IPS DF 4.7 (cell line): ENCODE measurements around the gene PGPEP1.
"Not testable (repeated sequence)": the region's sequence is repeated elsewhere in the genome, so short reads cannot be mapped to it uniquely, and the experiment has no call there.

Experiments used
- DNase-seq: peaks from one replicate; pipeline ENCODE4 v3.0.0-alpha.2; 2013; ENCODE audit warnings: low spot score; ENCODE audit errors: extremely low read depth

The PGPEP1 gene

GRCh38 chr19:18363787-18364186 is 23.4 kb downstream of the PGPEP1 start:
- DNase-seq, result no peak

GRCh38 chr19:18364277-18364825 is 24.0 kb downstream of the PGPEP1 start:
- DNase-seq, result not testable (repeated sequence)

DNA sequence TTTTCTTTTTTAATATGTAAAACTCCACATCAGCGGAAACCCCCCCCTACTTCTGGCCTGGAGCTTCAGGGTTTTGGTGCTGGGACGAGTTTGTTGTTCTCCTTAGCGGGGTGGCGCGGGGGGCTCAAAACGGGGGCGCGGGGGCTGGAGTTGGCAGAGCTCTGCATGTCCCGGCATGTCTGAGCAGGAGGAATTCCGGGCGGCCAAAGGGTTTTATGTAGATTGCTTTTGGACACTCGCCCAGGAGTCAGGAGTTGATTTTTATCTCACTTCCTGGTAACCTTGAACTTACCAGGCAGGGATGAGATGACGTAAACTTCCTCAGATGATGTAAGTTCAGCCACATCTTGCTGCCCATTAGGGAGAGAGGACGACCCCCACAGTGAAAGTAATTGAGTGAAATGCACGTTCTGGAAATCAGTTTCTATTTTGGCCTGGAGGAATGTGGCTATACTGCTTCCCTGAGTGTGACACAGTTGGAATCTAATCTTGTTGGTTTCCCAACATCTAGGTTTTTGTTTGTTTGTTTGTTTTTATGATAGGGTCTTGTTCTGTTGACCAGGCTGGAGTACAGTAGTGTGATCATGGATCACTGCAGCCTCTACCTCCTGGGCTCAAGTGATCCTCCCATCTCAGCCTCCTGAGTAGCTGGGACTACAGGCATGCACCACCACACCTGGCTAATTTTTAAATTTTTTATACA is 24.6 kb downstream of the PGPEP1 start:
- no peak for DNase-seq

DNA sequence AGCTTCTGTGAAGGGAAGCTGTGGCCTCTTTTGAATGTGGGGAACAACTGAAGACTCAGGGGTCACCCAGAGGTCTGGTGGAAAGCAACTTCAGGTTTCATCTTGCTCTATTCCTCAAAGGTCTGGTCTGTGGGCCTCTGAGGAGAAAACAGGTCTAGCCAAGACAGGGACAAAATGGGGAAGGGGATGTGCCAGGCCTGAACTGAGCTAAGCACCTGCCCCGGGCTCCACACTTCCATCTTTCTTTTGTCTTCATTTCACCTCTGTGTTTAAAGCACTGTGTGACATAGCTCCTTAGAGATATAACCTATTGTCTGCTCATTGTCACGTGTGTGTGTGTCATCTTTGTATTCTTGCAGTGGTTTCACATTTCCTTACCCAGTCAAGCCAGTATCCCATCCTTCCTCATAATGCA is 25.6 kb downstream of the PGPEP1 start:
- DNase-seq, result no peak

DNA sequence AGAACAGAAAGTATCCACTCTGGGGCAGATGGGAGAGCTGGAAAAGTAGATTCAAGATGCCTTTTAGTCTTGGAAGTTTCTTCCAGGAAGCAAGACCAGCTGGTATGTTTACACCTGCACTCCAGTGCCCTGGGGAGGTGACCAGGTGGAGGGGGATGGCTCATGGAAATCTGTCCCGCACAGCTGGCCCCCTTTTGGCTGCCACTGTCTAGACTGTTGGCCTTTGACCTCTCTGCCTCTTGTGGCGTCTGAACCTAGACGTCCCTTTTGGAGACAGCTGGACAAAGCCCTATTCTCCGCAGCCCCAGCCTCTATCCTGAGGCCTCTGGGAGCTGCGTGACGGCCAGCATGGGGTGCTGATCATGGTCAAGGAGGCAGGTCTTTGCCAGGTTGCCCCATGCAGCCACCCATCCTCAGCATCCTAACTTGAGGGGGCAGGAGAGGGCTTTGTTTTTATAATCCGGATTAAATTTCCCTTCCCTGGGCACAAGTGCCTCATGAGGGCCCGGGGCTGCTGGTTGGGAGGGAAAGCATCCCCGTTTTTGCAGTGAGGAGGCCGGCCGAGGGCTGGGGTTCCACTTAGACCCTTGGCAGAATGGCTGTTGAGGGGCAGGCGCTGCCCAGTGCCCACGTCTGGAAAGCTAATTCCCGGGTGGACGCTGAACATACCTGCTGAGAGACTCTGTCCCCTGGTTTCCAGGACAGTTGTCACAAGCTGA is 28.3 kb downstream of the PGPEP1 start:
- DNase-seq, result no peak

- DNase-seq, result no peak
Measured at GRCh38 chr19:18373407-18373891, 33.1 kb downstream of the PGPEP1 start.

DNA sequence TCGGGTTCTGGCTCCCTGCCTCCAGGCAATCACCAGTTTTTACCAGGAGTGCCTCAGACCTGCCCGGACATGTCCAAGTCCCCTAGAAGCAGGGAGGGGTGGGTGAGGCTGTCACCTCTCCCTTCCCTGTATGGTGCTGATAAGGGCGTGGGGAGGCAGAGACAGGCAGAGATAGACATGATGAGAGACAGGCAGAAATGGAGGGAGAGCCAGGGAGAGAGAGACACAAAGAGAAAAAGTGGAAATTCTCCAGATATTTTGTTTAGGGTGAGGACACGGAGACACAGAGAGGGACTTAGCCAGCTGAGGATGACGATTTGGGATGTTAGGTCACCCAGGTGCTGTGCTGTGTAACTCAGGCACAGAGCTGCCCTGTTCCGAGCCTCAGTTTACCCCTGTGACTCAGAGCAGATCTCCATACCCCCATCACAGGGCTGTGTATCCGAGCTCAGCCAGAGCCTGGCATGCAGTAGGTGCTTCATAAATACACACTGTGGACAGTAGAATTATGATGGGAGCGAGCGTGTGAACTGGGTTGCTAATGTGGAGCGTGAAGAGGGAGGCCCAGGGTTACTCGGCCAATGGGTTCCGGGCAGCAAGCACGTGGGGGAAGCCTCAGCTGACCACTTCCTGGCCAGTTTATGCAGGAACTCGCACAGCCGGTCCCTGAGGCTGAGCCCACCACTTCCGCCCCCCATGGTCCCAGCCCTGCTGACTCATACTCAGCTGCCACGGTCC is 33.7 kb downstream of the PGPEP1 start:
- DNase-seq, result peak; percentile 87

DNA sequence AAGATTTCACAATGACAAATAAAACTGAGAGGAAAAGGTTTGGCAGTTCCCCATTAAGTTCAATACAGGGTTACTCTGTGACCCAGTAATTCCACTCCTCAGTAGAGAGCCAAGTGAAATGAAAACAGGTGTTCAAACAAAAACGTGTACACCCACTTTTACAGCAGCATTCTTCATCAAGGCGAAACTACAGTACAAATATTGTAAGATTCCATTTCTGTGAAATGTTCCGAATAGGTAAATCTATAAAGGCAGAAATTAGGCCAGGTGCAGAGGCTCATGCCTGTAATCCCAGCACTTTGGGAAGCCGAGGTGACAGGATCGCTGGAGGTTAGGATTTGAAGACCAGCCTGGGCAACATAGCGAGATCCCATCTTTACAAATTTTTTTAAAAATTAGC is 36.6 kb downstream of the PGPEP1 start:
- no peak for DNase-seq

DNA sequence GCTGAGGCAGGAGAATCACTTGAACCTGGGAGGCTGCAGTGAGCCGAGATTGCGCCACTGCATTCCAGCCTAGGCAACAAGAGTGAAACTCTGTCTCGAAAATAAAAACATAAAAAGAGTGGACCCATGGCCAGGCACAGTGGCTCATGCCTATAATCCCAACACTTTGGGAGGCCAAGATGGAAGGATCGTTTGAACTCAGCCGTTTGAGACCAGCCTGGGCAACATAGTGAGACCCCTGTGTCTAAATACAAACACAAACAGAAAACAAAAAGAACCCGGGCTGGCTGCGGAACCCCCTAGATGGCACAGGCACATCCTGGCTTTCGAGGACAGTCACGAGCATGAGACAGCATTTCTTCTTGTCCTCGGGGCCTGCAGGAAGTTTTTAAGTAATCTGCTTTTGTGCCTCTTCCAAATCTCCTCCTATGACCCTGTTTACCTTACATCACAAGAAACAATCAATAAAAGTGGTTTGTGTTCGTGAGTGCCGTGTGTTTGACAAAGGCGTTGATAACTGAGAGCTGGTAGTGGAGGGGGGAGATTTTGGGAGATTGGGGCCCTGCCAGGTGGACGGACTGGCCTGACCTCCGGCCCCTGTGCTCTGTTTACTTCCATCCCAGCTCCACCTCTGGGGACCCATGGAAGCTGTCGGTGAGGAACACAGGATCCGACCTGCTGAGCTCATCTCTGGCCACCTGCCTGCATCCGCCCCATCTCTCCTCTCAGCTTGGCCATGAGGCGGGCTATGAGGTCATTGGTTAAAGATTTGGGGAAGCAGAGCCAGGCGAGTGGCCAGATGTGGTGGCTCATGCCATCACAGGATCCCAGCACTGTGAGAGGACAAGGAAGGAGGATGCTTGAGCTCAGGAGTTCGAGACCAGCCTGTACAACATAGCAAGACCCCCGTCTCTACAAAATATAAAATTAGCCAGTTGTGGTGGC is 39.7 kb downstream of the PGPEP1 start:
- no peak for DNase-seq

DNA sequence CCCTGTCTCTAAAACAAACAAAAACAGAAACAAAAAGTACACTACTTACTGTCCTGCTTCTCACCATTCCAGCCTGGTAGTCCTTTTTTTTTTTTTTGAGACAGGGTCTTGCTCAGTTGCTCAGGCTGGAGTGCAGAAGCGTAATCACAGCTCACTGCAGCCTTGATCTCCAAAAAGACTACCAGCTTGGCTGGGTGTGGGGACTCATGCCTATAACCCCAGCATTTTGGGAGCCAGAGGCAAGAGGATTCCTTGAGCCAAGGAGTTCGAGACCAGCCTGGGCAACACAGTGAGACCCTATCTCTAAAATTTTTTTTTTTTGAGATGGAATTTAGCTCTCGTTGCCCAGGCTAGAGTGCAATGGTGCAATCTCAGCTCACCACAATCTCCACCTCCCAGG is 40.4 kb downstream of the PGPEP1 start:
- no peak for DNase-seq

GRCh38 chr19:18383622-18384021 is 43.2 kb downstream of the PGPEP1 start:
- DNase-seq, result not testable (repeated sequence)

DNA sequence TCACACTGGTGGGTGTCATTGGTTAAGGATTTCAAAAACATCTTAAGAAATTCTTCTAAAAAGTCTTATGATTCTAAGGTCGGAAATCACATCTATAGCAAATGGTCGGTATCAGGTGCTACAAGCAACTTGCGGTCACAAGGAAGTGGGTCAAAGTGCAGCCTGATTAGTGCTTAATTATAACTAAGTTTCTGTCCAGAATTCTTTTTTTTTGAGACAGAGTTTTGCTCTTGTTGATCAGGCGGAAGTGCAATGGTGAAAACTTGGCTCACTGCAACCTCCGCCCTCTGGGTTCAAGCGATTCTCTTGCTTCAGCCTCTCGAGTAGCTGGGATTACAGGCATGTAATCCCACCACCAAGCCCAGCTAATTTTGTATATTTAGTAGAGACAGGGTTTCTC is 44.4 kb downstream of the PGPEP1 start:
- DNase-seq, result no peak

DNA sequence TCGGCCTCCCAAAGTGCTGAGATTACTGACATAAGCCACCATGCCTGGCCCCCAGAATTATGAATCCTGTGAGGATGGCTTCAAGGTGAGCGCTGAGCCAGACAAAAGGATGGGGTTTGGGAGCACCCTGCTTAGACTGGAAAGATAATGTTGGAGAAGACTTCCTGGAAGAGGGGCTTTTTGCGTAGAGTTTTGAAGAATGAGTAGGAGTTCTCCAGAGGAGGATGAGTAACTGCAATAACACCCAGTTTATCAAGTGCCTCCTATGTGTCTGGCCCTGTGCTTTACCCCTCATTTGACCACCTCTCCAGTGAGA is 44.9 kb downstream of the PGPEP1 start:
- DNase-seq, result no peak

DNA sequence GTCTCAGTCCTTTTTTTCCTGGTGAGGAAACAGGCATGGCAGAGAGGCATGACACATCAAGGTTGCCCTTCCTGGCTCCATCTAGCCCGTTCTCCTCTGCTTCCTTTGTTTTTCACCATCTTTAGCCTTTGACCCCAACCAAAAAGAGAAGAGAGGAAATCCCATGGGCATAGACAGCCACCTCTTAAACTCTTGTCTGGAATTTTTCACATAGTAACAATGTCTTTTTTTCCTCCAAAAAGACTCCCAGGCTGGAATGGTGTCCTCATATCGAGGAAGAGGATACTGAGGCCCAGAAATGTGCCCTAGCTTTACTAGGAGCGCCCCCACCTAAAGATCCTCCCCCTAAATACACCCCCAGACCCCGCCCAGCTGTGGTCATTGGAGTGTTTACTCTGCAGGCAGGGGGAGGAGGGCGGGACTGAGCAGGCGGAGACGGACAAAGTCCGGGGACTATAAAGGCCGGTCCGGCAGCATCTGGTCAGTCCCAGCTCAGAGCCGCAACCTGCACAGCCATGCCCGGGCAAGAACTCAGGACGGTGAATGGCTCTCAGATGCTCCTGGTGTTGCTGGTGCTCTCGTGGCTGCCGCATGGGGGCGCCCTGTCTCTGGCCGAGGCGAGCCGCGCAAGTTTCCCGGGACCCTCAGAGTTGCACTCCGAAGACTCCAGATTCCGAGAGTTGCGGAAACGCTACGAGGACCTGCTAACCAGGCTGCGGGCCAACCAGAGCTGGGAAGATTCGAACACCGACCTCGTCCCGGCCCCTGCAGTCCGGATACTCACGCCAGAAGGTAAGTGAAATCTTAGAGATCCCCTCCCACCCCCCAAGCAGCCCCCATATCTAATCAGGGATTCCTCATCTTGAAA is 45.5 kb downstream of the PGPEP1 start, which contains the start of gene GDF15:
GDF15 (plus strand) TSS at position 484 of the 868 bp plus-strand sequence; CDS start at position 516, 32 bp downstream.
- no peak for DNase-seq

- DNase-seq, result no peak
Measured at GRCh38 chr19:18386543-18387271, 46.3 kb downstream of the PGPEP1 start.

GRCh38 chr19:18388100-18388959 is 47.9 kb downstream of the PGPEP1 start:
- no peak for DNase-seq

GRCh38 chr19:18388960-18389725 is 48.7 kb downstream of the PGPEP1 start:
- DNase-seq, result no peak

GRCh38 chr19:18389726-18390064 is 49.3 kb downstream of the PGPEP1 start:
- no peak for DNase-seq
